GM12878 (cell line): ENCODE results near the gene BCL2. TPM values are rescaled to one million over a fixed set of nuclear protein-coding genes. Genes with fewer than 3 reads are reported as not detected.

ENCODE experiments used
- ASH2L ChIP-seq: fragments of 300-600, 200-600 bp; sonication (generic); IDR thresholded peaks from 2 replicates; pipeline ENCODE4 v1.6.1; 2017; ENCODE audit warnings: low read depth, mild to moderate bottlenecking, borderline replicate concordance
- BHLHE40 ChIP-seq, 2 experiments: fragments of 450-650 bp in 1 of 2; IDR thresholded peaks; 2 replicates each; pipeline ENCODE4 v1.6.1; 2011 to 2017; ENCODE audit warnings: low read depth in 2 of 2, borderline replicate concordance in 1 of 2, improper control_type of control experiment in 1 of 2, low read length in 1 of 2, mild to moderate bottlenecking in 1 of 2
- CHD4 ChIP-seq: fragments of 200-600 bp; sonication (generic); IDR thresholded peaks from 2 replicates; pipeline ENCODE4 v1.6.1; 2016; ENCODE audit warnings: mild to moderate bottlenecking
- CREM ChIP-seq: IDR thresholded peaks from 2 replicates; pipeline ENCODE4 v1.6.1; 2014; ENCODE audit warnings: antibody characterized with exemption, low read depth
- IRF4 ChIP-seq: IDR thresholded peaks from 2 replicates; pipeline ENCODE4 v1.6.1; 2011; ENCODE audit warnings: low read depth, low read length
- JUND ChIP-seq: IDR thresholded peaks from 2 replicates; pipeline ENCODE4 v1.6.1; 2012; ENCODE audit warnings: low read depth, mild to moderate bottlenecking, low read length, improper control_type of control experiment, moderate library complexity
- MXI1 ChIP-seq: fragments of 150-350 bp; IDR thresholded peaks from 2 replicates; pipeline ENCODE4 v1.6.1; 2011; ENCODE audit warnings: low read depth, mild to moderate bottlenecking, inconsistent platforms, low read length, improper control_type of control experiment
- polyA plus RNA-seq, 11 experiments: library from polyadenylated mRNA; depleted of rRNA in 4 of 11; unstranded in 6 of 11; stranded (reverse) in 5 of 11; fragments of >200 nt; fragmentation: Nextera tagmentation in 4 of 11; fragmentation: Illumina TruSeq in 1 of 11; extraction: Ambion mirVana in 4 of 11; extraction: Trizol in 1 of 11; gene quantifications; 1 replicate in 1 of 11; 2 replicates in 10 of 11; pipeline versions ENCODE4 v1.2.1 to v1.2.3, GENCODE V29; 2011 to 2016; ENCODE audit warnings: inconsistent platforms in 2 of 11, missing spikeins in 2 of 11, low read depth in 1 of 11
- total RNA-seq, 4 experiments: library from RNA; depleted of rRNA in 3 of 4; stranded (reverse); fragments of >200 nt in 3 of 4; fragmentation: Illumina TruSeq in 1 of 4; extraction: Trizol in 1 of 4; gene quantifications; 2 replicates each; pipeline versions ENCODE4 v1.2.1 to v1.2.3, GENCODE V29; 2013 to 2021
- TF ChIP-seq, protein P1 (sequence below): fragments of 450-650 bp; IDR thresholded peaks from 2 replicates; pipeline ENCODE4 v1.6.1; 2017; ENCODE audit warnings: mild to moderate bottlenecking, low read depth, inconsistent platforms; ENCODE audit not compliant: poor library complexity, severe bottlenecking
- TF ChIP-seq, protein P2 (sequence below): IDR thresholded peaks from 2 replicates; pipeline ENCODE4 v1.6.1; 2011; ENCODE audit warnings: mild to moderate bottlenecking, low read depth, low read length, moderate library complexity; ENCODE audit not compliant: insufficient replicate concordance

The BCL2 gene
- total and polyA plus RNA-seq, 10 of the 15 experiments (the other 5 are each of a cell fraction or from before 2014, with no cell fraction given), result 4.1 to 47.8 (median 19.3) TPM

DNA sequence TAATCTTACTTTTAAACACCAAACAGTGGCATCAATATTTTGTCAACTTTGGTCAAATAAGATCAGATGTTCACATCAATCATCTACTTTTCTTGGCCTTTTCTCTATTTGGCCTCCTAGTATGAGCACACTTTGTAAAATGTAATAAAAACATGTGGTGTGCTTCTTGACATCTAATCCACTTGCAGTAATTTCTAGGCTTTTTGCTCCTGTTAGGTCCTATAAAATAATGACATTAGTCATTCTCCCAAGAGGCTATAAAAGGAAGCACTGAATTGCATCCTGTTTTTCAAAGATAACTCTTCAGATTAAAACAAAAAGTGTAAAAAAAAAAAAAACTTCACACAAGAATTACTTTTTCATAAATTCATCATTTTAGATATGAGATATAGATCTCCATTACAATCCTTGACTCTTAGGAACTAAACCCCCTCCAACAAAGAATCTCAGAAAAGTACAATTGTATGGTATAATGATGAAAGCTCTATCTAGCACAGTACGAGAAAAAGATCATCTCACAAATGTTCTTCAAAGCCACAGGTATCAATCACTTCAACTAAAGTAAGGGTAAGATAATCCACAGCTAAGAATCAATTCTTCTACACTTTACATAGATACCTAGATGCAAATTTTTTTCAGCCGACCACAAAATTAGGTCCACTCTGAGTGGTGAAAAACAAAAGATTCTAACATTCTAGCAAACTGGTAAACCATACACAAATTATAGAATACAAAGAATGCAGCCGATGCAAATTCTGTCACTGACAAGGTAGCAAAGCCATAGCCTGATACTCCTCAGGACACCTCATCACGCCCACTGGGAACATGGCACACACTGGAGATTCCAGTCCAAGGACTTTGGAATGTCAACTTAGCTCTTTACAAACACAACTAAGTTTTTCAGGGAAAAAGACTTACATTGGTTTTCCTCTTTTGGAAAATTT is 2.7 kb downstream of the BCL2 start (continued):
- TF ChIP-seq, protein P1, sequence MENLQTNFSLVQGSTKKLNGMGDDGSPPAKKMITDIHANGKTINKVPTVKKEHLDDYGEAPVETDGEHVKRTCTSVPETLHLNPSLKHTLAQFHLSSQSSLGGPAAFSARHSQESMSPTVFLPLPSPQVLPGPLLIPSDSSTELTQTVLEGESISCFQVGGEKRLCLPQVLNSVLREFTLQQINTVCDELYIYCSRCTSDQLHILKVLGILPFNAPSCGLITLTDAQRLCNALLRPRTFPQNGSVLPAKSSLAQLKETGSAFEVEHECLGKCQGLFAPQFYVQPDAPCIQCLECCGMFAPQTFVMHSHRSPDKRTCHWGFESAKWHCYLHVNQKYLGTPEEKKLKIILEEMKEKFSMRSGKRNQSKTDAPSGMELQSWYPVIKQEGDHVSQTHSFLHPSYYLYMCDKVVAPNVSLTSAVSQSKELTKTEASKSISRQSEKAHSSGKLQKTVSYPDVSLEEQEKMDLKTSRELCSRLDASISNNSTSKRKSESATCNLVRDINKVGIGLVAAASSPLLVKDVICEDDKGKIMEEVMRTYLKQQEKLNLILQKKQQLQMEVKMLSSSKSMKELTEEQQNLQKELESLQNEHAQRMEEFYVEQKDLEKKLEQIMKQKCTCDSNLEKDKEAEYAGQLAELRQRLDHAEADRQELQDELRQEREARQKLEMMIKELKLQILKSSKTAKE, result no peak
- TF ChIP-seq BHLHE40 (IDR thresholded peaks at IDR 0.05; ENCODE audit: borderline replicate concordance in 1 of 2, low read depth in 2 of 2, low read length in 1 of 2) (0 out of 4 replicates have a peak, but pooled peaks of 1 of the 2 experiments have one; percentile 28), IRF4 (no peak), ASH2L (no peak), CHD4 (no peak), CREM (no peak), MXI1 (peak; percentile 55; the same call in 1 of the 2 replicates), JUND (no peak)
- TF ChIP-seq, protein P2, sequence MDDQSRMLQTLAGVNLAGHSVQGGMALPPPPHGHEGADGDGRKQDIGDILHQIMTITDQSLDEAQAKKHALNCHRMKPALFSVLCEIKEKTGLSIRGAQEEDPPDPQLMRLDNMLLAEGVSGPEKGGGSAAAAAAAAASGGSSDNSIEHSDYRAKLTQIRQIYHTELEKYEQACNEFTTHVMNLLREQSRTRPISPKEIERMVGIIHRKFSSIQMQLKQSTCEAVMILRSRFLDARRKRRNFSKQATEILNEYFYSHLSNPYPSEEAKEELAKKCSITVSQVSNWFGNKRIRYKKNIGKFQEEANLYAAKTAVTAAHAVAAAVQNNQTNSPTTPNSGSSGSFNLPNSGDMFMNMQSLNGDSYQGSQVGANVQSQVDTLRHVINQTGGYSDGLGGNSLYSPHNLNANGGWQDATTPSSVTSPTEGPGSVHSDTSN, result no peak
